Fibroblast of mammary gland (primary cell): ENCODE data around the gene PLOD3.

Experiments used
- DNase-seq: peaks from one replicate; pipeline ENCODE4 v3.0.0-alpha.2; 2010; ENCODE audit warnings: low read depth
- H3K4me3 ChIP-seq: 2 replicates; pipeline ENCODE4 v1.5.1; 2011; ENCODE audit warnings: low read depth, mild to moderate bottlenecking, low read length, moderate library complexity; ENCODE audit not compliant: control insufficient read depth
- TF ChIP-seq, protein P1 (sequence below): conservative IDR thresholded peaks from 2 replicates; pipeline ENCODE4 v1.5.1; 2011; ENCODE audit warnings: low read depth, low read length, inconsistent platforms; ENCODE audit not compliant: control insufficient read depth, insufficient read depth

The PLOD3 gene

DNA sequence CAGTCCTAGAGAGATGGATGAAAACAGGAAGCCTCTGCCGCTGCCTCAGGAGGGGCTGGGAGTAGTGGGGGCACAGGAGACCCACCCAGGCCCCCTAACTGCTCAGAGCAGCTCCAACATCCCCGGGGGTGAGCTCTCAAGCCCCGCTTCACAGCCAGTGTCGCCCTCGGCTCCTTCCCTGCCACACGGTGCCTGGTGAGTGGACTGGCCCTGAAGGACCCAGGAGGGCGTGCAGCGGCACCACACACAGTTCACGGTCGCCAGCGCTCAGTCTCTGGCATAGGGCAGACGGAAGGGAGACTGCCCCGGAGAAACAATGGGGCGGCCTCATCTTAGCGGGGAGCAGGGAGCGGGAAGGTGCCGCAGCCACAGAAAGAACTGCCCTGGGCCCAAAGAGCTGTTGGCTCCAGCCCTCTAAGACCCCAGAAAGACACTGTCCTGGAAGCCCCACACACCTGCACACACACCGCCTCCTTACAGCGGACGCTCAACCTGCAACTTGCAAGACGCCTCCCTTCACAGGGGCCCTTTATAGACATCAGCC is 19.0 kb upstream of the PLOD3 start:
- TF ChIP-seq, protein P1, sequence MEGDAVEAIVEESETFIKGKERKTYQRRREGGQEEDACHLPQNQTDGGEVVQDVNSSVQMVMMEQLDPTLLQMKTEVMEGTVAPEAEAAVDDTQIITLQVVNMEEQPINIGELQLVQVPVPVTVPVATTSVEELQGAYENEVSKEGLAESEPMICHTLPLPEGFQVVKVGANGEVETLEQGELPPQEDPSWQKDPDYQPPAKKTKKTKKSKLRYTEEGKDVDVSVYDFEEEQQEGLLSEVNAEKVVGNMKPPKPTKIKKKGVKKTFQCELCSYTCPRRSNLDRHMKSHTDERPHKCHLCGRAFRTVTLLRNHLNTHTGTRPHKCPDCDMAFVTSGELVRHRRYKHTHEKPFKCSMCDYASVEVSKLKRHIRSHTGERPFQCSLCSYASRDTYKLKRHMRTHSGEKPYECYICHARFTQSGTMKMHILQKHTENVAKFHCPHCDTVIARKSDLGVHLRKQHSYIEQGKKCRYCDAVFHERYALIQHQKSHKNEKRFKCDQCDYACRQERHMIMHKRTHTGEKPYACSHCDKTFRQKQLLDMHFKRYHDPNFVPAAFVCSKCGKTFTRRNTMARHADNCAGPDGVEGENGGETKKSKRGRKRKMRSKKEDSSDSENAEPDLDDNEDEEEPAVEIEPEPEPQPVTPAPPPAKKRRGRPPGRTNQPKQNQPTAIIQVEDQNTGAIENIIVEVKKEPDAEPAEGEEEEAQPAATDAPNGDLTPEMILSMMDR = no peak
- H3K4me3 ChIP-seq = no peak overlapping the region
- no peak for DNase-seq

DNA sequence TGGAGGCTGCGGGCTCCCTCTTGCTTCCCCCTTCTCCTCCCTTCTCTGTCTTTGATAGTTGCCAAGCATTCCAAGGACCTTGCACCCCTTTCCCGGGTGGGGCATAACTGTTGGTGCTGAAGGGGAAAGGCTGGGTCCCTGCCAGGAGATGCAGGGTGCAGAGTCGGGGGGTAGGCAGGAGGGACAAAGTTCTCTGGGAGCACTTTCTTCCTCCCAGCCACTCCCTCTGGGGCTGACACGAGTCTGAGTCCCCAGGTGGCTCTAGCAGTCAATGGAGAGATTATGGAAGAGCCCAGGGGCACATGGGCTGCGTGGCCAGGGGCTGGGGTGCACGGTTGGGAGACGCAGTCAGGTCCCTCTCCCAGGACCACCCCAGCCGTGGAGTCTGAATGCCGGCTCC is 18.1 kb upstream of the PLOD3 start:
- TF ChIP-seq, protein P1 = no peak
- H3K4me3 ChIP-seq = no peak overlapping the region
- DNase-seq = no peak

DNA sequence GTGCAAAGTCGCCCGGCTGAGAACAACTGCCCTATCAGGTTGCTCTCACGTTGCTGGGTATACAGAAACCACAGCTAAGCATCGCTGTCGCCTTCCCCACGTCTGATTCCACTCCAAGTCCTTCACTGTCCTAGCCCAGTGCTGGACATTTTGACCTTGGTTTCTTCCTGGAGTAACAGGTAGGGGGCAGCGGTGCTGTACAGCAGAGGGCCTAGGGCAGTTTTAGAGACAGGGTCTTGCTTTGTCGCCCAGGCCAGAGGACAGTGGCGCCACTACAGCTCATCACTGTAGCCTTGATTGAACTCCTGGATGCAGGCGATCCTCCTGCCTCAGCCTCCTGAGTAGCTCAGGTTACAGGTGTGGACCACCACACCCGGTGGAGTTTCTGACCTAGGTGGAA is 17.7 kb upstream of the PLOD3 start:
- DNase-seq = no peak
- TF ChIP-seq, protein P1 = peak; percentile 37
- H3K4me3 ChIP-seq = no peak overlapping the region

DNA sequence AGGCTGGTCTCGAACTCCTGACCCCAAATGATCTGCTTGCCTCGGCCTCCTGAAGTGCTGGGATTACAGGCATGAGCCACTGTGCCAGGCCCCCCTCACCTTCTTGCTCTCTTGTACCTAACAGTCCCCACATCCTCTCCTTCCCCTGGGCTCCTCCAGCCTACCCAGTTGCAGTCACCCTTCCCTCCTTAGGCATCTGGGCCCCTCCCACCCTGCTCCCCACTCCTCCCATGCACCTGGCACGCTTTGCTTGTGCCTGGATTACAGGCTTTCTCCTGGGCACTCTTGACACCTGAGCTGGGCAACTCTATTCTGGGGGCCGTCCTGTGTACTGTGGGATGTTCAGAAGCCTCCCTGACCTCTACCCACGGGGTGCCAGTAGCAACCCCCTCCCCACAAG is 17.3 kb upstream of the PLOD3 start:
- no peak overlapping the region for H3K4me3 ChIP-seq
- TF ChIP-seq, protein P1 = no peak
- no peak for DNase-seq

DNA sequence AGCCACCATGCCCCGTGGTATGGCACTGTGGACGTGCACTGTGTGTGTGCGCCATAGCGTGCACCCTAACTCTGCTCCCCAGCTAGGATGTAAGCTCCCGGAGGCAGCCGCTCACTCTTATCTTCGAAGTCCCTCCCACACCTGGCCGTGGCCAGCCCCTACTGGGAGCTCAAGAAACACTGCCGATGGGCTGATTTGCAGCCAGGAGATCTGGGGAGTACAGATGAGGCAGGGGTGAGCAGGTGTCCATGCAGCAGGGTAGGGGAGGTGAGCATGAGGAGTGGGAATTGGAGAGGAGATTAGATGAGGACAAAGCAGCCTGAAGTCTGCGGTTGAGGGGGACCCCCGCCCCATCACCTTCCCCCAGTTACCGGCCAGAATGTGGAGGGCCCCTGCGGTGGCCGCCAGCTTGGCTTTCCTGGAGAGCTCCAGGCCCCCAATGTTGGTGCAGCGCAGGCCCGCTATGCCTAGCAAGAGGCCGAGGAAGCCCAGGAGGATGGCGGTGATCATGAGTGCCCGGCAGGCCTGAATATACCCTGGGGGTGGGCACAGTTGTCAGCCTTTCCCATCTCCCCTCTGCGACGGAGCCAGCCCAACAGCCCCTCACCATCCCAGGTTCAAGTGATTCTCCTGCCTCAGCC is 16.6 kb upstream of the PLOD3 start:
- DNase-seq = no peak
- no peak overlapping the region for H3K4me3 ChIP-seq
- TF ChIP-seq, protein P1 = no peak

DNA sequence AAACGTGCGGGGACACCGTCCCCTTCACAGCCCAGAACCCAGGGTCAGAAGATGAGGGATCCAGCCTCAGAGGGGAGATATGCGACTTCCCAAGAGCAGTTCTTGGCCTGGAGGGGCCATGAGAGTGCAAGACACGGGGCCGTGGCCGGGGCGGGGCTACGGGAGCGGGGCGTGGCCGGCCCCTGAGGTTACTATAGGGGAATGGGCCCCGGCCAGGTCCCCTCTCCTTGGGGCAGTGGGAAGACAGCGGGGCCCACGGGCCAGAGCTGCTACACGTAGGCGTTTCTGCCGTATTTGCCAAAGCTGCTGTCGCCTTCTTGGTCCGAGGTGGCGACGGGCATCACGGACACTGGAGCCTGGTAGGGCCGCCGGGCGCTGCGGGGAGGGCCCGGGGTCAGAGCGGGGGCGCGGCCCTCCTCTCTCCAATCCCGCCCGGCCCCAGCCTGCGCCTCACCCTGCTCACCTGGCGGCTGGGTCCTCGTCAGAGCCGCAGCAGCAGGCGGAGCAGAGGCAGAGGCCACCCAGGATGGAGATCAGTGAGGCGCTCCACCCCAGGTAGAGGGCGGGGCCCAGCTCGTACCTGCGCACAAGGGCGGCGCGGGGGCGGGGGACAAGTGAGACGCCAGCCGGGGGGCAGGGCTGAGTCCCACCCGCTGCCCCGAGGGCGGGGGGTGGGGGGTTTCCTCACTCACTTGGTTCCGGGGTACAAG is 14.9 kb upstream of the PLOD3 start:
- no peak for DNase-seq
- H3K4me3 ChIP-seq = no peak overlapping the region
- TF ChIP-seq, protein P1 = no peak
